GM12891 (cell line): ENCODE results near the gene FBP2.
"Not testable (repeated sequence)": the region's sequence is repeated elsewhere in the genome, so short reads cannot be mapped to it uniquely, and the experiment has no call there.

Experiments used
- DNase-seq: peaks from one replicate; pipeline ENCODE4 v3.0.0; 2011; ENCODE audit warnings: low spot score; ENCODE audit not compliant: insufficient read length
- FAIRE-seq: peaks from 2 replicates; lab custom pipeline; 2011; peaks lifted over from hg19 to GRCh38; lab: Jason Lieb, UNC
- PAX5 ChIP-seq: IDR thresholded peaks from 2 replicates; pipeline ENCODE4 v1.6.1; 2011; ENCODE audit warnings: low read length, moderate library complexity, mild to moderate bottlenecking; ENCODE audit not compliant: insufficient read depth, severe bottlenecking
- POLR2A ChIP-seq: IDR thresholded peaks from 2 replicates; pipeline ENCODE4 v1.6.1; 2011; ENCODE audit warnings: low read depth, low read length, control low read depth
- POLR2AphosphoS5 ChIP-seq: IDR thresholded peaks from 2 replicates; pipeline ENCODE4 v1.6.1; 2011; ENCODE audit warnings: low read depth, low read length, control low read depth
- POU2F2 ChIP-seq: IDR thresholded peaks from 2 replicates; pipeline ENCODE4 v1.6.1; 2011; ENCODE audit warnings: low read depth, mild to moderate bottlenecking, control low read depth, low read length, moderate library complexity
- SPI1 ChIP-seq: IDR thresholded peaks from 2 replicates; pipeline ENCODE4 v1.6.1; 2011; ENCODE audit warnings: low read depth, low read length, control low read depth
- TAF1 ChIP-seq: IDR thresholded peaks from 2 replicates; pipeline ENCODE4 v1.6.1; 2011; ENCODE audit warnings: low read depth, low read length, control low read depth

FBP2 gene

DNA sequence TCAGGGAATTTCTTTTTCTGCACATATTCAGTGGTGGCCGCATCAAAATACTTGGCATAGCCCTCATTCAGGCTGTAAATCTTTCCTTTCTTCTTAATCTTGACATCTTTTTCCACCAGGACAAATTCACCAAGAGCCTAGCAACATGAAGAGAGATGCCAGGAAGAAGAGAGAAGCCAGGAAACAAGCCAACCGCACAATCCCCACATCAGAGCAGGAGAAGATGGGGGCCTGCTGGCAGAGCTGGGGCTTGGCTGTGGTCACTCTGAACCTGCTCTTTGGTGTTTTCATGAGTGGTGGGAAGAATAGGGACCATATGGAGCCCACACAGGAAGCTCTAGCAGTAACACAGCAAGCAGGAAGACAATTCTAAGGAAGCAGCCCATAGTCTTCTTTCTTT, 26.4 kb downstream of the FBP2 start:
- TF ChIP-seq POU2F2 (no peak), POLR2A (no peak), PAX5 (no peak)
- DNase-seq (no peak), FAIRE-seq (no peak)

DNA sequence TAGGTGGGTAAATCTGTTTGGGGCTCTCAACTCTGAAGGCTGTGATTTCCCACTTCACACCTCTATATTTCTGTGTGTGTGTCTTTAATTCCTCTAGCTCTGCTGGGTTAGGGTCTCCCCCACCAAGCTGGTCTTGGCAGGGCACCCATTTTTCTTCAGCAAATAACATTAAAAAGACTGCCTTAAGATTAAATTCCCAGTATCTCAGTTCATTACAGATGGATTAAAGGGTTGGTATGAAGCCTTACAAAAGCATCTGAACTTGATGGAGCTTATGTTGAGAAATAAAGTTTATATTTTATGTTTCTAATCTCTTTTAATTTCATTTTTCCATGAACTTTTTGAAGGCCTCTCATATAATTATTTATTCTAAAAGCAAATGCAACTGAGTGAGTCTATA, 27.1 kb downstream of the FBP2 start:
- DNase-seq (no peak), FAIRE-seq (no peak)
- no peak for TF ChIP-seq SPI1
- TF ChIP-seq POLR2A, result no peak
- TF ChIP-seq POU2F2, result no peak
- TF ChIP-seq TAF1, result no peak
- no peak for TF ChIP-seq PAX5
- TF ChIP-seq POLR2AphosphoS5, result no peak

DNA sequence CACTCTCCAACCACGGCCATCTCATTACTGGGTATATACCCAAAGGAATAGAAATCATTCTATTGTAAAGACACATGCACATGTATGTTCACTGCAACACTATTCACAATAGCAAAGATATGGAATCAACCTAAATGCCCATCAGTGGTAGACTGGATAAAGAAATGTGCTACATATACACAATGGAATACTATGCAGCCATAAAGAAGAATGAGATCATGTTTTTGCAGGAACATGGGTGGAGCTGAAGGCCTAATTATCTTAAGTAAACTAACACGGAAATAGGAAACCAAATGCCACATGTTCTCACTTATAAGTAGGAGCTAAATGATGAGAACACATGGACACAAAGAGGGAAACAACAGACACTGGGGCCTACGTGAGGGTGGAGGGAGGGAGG, 29.3 kb downstream of the FBP2 start:
- FAIRE-seq, DNase-seq: not testable (repeated sequence)

DNA sequence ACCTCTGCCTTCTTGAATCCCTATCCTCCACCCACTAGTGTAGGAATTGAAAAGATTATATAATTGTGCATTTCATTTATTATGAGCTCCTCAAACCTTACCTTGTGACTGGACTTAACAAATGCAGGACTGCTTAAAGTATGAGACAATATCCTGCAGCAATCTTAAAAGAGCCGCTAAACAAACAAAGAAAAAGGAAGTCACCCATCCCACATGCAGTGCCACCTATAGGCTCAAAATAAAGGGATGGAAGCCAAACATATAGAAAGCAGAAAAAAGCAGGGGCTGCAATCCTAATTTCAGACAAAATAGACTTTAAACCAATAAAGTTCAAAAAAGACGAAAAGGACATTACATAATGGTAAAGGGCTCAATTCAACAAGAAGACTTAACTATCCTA, 30.1 kb downstream of the FBP2 start:
- TF ChIP-seq POLR2AphosphoS5 (no peak), SPI1 (no peak), TAF1 (no peak), PAX5 (no peak), POLR2A (no peak), POU2F2 (no peak)
- DNase-seq, result no peak
- no peak for FAIRE-seq

DNA sequence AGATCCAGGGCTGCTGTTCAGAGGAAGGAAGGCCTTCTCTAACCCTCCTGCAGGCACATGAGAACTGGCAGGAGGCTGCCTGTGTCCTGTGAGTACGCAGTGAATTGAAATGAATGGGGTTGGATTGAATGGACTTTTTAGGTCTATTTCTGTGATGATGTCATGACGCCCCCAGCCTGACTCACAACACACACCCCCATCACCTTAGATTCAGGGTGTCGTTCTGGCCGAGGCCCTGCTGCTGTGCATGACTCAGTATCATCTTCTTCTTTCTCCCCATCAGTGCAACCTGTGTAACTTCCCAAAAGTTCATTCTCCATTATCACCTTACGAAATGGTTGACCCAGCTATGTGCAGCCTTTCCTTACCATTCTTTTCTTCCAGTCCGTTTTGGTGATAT, 33.4 kb downstream of the FBP2 start:
- TF ChIP-seq SPI1 (no peak), POLR2AphosphoS5 (no peak), POLR2A (no peak), TAF1 (no peak), POU2F2 (no peak), PAX5 (no peak)
- no peak for DNase-seq
- FAIRE-seq, result no peak

DNA sequence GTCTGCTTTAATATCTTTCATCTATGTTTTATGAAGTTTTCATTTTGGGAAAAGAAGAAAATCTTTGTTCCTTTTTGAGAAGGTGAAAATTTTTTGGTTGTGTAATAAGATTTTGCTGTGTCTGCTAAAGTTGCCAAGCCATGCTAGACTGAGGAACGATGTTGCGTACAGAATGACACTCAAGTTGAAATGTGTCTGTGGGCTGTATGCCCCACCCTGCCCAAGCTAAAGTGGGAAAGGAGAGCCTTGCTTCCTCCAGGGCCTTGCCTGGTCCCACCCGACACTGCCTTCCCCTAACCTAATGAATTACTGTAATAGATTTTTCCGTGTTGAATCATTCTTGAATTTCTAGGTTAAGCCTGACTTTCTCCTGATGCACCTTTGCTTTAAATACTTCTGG, 36.2 kb downstream of the FBP2 start:
- TF ChIP-seq POU2F2, result no peak
- TF ChIP-seq POLR2A, result no peak
- no peak for TF ChIP-seq SPI1
- no peak for TF ChIP-seq POLR2AphosphoS5
- TF ChIP-seq TAF1, result no peak
- TF ChIP-seq PAX5, result no peak
- FAIRE-seq (no peak), DNase-seq (no peak)

DNA sequence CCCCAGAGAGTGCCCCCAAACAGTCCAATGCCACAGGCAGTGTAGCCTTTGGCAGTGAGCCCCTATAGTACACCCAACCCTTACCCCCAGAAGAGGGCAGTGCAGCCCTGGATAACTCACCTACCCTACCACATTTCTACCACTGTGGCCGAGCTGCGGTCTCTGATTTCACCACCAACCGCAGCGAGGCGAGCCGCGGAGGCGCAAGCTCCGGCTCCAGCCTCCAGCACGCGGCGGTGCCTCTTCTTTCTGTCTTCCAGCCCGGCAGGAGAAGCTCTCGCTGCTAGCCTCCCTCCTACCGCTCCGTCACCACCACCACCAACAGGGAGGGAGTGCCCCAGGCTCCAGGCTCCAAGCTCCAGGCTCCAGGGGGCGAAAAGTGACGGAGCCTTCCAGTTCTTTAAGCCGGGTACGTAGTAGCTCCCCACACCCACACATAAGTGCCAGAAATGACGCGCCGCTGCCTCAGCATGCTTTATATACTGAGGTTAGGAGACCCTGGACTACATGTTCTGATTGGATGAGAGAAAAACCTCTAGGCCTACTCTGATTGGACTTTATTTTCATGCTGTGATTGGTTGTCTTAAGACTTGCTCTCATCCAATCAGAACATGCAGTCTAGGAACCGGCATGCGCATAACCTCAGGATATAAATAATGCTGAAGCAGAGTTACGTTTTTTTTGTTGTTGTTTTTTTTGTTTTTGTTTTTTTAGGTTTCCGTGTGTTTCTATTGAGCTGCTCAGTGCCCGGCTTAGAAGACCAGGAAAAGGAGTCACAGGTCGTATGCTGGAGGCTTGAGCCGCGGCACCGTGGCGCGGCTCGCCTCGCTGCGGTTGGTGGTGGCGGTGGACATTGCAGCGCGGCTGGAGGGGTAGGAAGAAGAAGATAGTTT, 38.9 kb downstream of the FBP2 start, which contains the start of gene PCAT7:
Gene PCAT7, plus strand, starts transcription at position 645 of the 893 bp plus-strand sequence.
- TF ChIP-seq POLR2AphosphoS5, result no peak
- TF ChIP-seq TAF1, result no peak
- no peak for TF ChIP-seq PAX5
- no peak for TF ChIP-seq SPI1
- no peak for TF ChIP-seq POLR2A
- no peak for TF ChIP-seq POU2F2
- FAIRE-seq, result peak; percentile 89
- DNase-seq, result peak; percentile 65

DNA sequence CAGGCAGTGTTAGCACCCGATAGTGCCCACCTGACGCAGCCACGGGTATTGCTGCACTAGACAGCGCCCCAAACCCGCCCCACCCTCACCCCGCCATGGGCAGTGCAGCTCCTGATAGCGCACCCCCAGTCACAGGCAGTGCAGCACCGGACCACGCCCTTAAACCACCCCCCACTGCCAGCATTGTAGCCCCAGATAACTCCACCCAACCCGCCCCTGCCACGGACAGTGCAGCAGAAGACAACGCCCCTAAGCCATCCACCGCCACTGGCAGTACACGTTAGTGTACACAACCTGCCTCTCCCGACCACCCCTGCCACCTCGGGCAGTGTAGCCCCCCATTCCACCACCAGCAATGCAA, 39.6 kb downstream of the FBP2 start:
- FAIRE-seq (no peak), DNase-seq (no peak)
- TF ChIP-seq POLR2AphosphoS5 (no peak), SPI1 (no peak), TAF1 (no peak), POU2F2 (no peak), PAX5 (no peak), POLR2A (no peak)

DNA sequence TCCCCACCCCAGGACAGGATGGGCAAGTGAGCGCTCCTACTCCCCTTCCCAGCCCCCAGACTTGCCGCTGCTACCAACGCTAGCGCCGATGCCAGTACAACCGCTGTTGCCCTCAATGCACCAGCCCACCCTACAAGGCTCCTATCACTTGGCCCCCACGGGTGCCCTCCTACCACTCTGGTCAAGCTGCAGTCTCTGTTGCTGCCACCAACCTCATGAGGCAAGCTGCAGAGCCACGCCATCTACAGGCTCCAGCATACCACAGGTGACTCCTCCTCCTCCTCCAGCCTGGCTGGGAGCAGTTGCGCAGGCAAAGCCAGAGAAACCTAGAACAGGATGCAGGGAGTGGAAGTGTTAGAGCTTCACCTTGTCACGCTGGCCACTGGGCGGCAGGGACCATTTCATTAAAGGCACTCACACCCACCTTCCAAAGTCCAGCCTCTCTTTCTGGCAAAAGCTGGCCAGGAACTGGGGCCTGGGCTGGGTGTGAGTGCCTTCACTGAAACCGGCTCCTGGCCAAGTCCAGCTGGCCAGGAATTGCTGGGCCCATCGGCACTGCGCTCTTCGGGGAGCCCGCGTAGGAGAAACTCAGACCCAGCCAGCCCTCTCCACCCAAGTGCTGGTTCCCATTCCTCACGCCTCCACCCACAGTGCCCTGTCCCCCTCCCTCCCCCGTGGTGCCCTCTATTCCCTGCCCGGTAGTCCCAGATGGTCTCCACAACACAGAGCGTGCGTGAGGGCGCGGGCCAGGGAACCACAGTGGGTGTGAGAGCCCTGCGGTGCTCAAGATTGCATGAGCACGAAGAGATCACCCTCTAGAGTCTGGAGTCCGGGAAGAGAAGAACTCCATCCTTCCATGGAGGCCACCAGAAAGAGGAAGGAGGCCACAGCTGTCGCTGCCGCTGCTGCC, 40.3 kb downstream of the FBP2 start:
- DNase-seq, result no peak
- no peak for TF ChIP-seq POLR2A
- no peak for TF ChIP-seq POU2F2
- no peak for TF ChIP-seq PAX5
- FAIRE-seq, result no peak

DNA sequence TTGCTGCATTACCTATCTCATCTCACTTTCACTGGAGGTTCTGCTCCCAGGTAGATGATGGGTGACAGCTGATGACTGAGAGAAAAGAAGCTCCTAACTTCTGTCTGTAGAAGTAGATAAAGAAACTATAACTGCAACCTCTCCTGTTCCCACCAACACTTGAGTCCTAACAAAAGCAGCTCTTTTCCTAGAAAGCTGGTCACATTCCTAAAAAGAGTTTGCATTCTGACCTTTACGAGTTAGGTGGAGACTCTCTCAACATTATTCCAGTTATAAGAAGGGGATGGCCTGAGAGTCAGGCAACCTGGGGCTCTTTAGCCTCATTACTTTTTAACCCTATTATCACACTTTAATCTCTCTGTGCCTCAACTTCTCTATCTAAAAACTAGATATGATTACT, 47.7 kb downstream of the FBP2 start:
- FAIRE-seq, result no peak
- no peak for DNase-seq
- TF ChIP-seq POLR2AphosphoS5, result no peak
- no peak for TF ChIP-seq POU2F2
- no peak for TF ChIP-seq SPI1
- TF ChIP-seq PAX5, result no peak
- no peak for TF ChIP-seq POLR2A
- TF ChIP-seq TAF1, result no peak

DNA sequence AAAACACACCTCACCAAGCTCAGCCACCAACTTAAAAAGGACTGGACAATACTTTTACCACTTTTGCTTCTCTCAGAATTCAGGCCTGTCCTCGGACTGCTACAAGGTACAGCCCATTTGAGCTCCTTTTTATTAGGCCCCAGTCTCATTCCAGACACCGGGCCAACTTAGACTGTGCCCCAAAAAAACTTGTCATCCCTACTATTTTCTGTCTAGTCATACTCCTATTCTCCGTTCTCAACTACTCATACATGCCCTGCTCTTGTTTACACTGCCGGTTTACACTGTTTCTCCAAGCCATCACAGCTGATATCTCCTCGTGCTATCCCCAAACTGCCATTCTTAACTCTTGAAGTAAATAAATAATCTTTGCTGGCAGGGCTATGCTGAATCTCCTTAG, 49.3 kb downstream of the FBP2 start:
- FAIRE-seq, DNase-seq: not testable (repeated sequence)
